ENCODE results near the gene NHEJ1. TPM values are rescaled to one million over a fixed set of nuclear protein-coding genes. Genes with fewer than 3 reads are reported as not detected.

Gene NHEJ1
- total RNA-seq, 1 experiment from 2014 or later, result 16.4 TPM

DNA sequence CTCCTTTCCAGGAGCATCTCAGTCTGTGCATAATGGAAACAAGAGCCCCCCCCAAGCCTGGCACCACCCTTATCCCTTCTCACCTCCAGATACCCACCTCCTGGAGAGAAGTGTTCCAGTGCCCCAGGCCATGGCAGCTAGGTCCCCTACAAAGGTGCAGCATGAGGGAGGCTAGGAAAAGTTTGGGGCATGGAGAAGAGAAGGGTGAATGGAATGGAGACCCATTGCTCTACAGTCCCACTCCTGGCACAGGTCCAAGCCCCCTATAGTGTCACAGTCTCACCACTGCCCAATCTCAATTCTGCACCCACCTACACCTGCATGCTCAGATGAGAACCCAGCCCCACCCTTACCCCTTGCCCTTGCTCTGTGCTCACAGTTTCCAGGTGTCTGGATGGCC lies 8.3 kb upstream of the NHEJ1 start:
- Histone ChIP-seq H3K9me2 (ENCODE audit: insufficient read depth) (no peaks in the 10 kb centered on the region), H3K27me3 (ENCODE audit: insufficient read depth, low read length) (no peaks in the 10 kb centered on the region), H3K9me3 (ENCODE audit: control insufficient read depth in 1 of 2, insufficient read depth in 1 of 2, low read depth in 1 of 2, low read length in 2 of 2) (no peaks in the 10 kb centered on the region), H2AFZ (ENCODE audit: low read depth, low read length, poor library complexity, severe bottlenecking) (no peak overlapping the region), H4K20me1 (ENCODE audit: insufficient read depth) (no peaks in the 10 kb centered on the region), H3K4me1 (ENCODE audit: control insufficient read depth in 1 of 2, insufficient read depth in 2 of 2, low read length in 2 of 2) (no peaks in the 10 kb centered on the region), H3K27ac (ENCODE audit: low read depth, low read length) (no peak overlapping the region), H3K4me3 (replicated peaks in 1 of 2; ENCODE audit: low read depth in 1 of 2, low read length in 2 of 2) (no peak overlapping the region), H3K79me2 (ENCODE audit: insufficient read depth, low read length) (no peaks in the 10 kb centered on the region), H3K36me3 (ENCODE audit: control insufficient read depth in 1 of 2, insufficient read depth in 2 of 2, low read length in 2 of 2) (peaks cover 0 to 1% of the 10 kb centered on the region in 2 experiments; a peak in 2 of 4 replicates), H3K4me2 (ENCODE audit: low read length) (no peak overlapping the region), H3K9ac (ENCODE audit: low read length) (no peak overlapping the region)
- intact Hi-C loops (cut with micrococcal nuclease), result no loop called here
- ChIA-PET RAD21 (ENCODE audit: low non-redundant PET in 1 of 2, low total read pairs in 2 of 2, uncharacterized antibody in 2 of 2, unreplicated experiment in 2 of 2) (no interaction called here), POLR2A (no interaction called here), CTCF (no interaction called here)
- no peak for TF ChIP-seq FOSL1 (IDR thresholded peaks at IDR 0.05; ENCODE audit: low read depth)
- no peak for TF ChIP-seq YY1 (IDR thresholded peaks at IDR 0.05; ENCODE audit: extremely low read depth, insufficient replicate concordance, low read depth, low read length)
- ATAC-seq, result no peak
- BruUV-seq (replicated peaks), result no TSS peak
- DNase-seq (ENCODE audit: low read depth, low spot score), result no peak

DNA sequence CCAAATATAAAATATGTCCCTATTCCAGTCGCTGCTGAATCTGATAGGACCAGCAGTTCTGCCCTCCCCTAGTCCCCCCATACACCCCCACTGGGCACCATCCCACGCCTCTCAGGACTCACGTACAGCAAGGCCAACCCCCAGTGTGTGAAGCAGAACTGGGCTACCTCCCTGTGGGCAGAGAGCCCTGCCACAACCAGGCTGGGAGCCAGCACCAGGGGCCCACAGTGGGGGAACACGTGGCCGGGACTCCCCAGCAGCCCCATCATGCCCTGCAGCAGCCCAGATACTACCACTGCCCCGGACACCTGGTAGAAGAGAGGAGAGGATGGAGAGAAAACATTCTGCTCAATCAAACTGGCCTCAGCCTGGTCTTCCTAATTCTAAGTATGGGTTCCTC lies 7.9 kb upstream of the NHEJ1 start:
- no peak overlapping the region for H3K9ac ChIP-seq (ENCODE audit: low read length)
- intact Hi-C loops (cut with micrococcal nuclease), result no loop called here
- no peaks in the 10 kb centered on the region for H3K27me3 ChIP-seq (ENCODE audit: insufficient read depth, low read length)
- no peaks in the 10 kb centered on the region for H3K79me2 ChIP-seq (ENCODE audit: insufficient read depth, low read length)
- no peaks in the 10 kb centered on the region for H4K20me1 ChIP-seq (ENCODE audit: insufficient read depth)
- no peak overlapping the region for H3K27ac ChIP-seq (ENCODE audit: low read depth, low read length)
- no peak overlapping the region for H3K4me2 ChIP-seq (ENCODE audit: low read length)
- no peak overlapping the region for H2AFZ ChIP-seq (ENCODE audit: low read depth, low read length, poor library complexity, severe bottlenecking)
- no TSS peak for BruUV-seq (replicated peaks)
- ATAC-seq (no peak), DNase-seq (ENCODE audit: low read depth, low spot score) (no peak)
- H3K4me3 ChIP-seq (replicated peaks in 1 of 2; ENCODE audit: low read depth in 1 of 2, low read length in 2 of 2), result no peak overlapping the region
- no peaks in the 10 kb centered on the region for H3K9me2 ChIP-seq (ENCODE audit: insufficient read depth)
- ChIA-PET POLR2A (no interaction called here), RAD21 (ENCODE audit: low non-redundant PET in 1 of 2, low total read pairs in 2 of 2, uncharacterized antibody in 2 of 2, unreplicated experiment in 2 of 2) (no interaction called here), CTCF (no interaction called here)
- no peaks in the 10 kb centered on the region; a peak in 1 of 4 replicates for H3K36me3 ChIP-seq (ENCODE audit: control insufficient read depth in 1 of 2, insufficient read depth in 2 of 2, low read length in 2 of 2)
- H3K9me3 ChIP-seq (ENCODE audit: control insufficient read depth in 1 of 2, insufficient read depth in 1 of 2, low read depth in 1 of 2, low read length in 2 of 2), result no peaks in the 10 kb centered on the region
- no peaks in the 10 kb centered on the region for H3K4me1 ChIP-seq (ENCODE audit: control insufficient read depth in 1 of 2, insufficient read depth in 2 of 2, low read length in 2 of 2)
- TF ChIP-seq, protein P1, sequence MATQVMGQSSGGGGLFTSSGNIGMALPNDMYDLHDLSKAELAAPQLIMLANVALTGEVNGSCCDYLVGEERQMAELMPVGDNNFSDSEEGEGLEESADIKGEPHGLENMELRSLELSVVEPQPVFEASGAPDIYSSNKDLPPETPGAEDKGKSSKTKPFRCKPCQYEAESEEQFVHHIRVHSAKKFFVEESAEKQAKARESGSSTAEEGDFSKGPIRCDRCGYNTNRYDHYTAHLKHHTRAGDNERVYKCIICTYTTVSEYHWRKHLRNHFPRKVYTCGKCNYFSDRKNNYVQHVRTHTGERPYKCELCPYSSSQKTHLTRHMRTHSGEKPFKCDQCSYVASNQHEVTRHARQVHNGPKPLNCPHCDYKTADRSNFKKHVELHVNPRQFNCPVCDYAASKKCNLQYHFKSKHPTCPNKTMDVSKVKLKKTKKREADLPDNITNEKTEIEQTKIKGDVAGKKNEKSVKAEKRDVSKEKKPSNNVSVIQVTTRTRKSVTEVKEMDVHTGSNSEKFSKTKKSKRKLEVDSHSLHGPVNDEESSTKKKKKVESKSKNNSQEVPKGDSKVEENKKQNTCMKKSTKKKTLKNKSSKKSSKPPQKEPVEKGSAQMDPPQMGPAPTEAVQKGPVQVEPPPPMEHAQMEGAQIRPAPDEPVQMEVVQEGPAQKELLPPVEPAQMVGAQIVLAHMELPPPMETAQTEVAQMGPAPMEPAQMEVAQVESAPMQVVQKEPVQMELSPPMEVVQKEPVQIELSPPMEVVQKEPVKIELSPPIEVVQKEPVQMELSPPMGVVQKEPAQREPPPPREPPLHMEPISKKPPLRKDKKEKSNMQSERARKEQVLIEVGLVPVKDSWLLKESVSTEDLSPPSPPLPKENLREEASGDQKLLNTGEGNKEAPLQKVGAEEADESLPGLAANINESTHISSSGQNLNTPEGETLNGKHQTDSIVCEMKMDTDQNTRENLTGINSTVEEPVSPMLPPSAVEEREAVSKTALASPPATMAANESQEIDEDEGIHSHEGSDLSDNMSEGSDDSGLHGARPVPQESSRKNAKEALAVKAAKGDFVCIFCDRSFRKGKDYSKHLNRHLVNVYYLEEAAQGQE (IDR thresholded peaks at IDR 0.05; ENCODE audit: low read depth), result no peak
- no peak for TF ChIP-seq POLR2A (IDR thresholded peaks at IDR 0.05; ENCODE audit: borderline replicate concordance, extremely low read depth, insufficient read depth, insufficient read length)
- no peak for TF ChIP-seq EZH2 (IDR thresholded peaks at IDR 0.05)
- no peak for TF ChIP-seq ZNF274 (IDR thresholded peaks at IDR 0.05; ENCODE audit: low read depth, low read length)
- TF ChIP-seq, protein P2, sequence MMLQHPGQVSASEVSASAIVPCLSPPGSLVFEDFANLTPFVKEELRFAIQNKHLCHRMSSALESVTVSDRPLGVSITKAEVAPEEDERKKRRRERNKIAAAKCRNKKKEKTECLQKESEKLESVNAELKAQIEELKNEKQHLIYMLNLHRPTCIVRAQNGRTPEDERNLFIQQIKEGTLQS (IDR thresholded peaks at IDR 0.05), result no peak
- TF ChIP-seq, protein P3, sequence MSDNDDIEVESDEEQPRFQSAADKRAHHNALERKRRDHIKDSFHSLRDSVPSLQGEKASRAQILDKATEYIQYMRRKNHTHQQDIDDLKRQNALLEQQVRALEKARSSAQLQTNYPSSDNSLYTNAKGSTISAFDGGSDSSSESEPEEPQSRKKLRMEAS (IDR thresholded peaks at IDR 0.05), result no peak
- TF ChIP-seq SIN3A (IDR thresholded peaks at IDR 0.05; ENCODE audit: low read depth), result no peak
- TF ChIP-seq, protein P4, sequence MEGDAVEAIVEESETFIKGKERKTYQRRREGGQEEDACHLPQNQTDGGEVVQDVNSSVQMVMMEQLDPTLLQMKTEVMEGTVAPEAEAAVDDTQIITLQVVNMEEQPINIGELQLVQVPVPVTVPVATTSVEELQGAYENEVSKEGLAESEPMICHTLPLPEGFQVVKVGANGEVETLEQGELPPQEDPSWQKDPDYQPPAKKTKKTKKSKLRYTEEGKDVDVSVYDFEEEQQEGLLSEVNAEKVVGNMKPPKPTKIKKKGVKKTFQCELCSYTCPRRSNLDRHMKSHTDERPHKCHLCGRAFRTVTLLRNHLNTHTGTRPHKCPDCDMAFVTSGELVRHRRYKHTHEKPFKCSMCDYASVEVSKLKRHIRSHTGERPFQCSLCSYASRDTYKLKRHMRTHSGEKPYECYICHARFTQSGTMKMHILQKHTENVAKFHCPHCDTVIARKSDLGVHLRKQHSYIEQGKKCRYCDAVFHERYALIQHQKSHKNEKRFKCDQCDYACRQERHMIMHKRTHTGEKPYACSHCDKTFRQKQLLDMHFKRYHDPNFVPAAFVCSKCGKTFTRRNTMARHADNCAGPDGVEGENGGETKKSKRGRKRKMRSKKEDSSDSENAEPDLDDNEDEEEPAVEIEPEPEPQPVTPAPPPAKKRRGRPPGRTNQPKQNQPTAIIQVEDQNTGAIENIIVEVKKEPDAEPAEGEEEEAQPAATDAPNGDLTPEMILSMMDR (IDR thresholded peaks at IDR 0.05 in 2 of 3, conservative IDR thresholded peaks at IDR 0.05 in 1 of 3; ENCODE audit: borderline replicate concordance in 1 of 3, insufficient read depth in 1 of 3, low read depth in 2 of 3, low read length in 2 of 3), result no peak
- TF ChIP-seq JUND (IDR thresholded peaks at IDR 0.05), result no peak
- no peak for TF ChIP-seq EZH2phosphoT487 (IDR thresholded peaks at IDR 0.05; ENCODE audit: borderline replicate concordance)
- no peak for TF ChIP-seq SP1 (IDR thresholded peaks at IDR 0.05; ENCODE audit: low read depth)

Data from HCT116 (cell line).